Measurements from ENCODE around the gene CLBA1. TPM values are rescaled to one million over a fixed set of nuclear protein-coding genes. Genes with fewer than 3 reads are reported as not detected.

Gene CLBA1
- total RNA-seq, 1 donor from 2014 or later = 10.5 TPM

DNA sequence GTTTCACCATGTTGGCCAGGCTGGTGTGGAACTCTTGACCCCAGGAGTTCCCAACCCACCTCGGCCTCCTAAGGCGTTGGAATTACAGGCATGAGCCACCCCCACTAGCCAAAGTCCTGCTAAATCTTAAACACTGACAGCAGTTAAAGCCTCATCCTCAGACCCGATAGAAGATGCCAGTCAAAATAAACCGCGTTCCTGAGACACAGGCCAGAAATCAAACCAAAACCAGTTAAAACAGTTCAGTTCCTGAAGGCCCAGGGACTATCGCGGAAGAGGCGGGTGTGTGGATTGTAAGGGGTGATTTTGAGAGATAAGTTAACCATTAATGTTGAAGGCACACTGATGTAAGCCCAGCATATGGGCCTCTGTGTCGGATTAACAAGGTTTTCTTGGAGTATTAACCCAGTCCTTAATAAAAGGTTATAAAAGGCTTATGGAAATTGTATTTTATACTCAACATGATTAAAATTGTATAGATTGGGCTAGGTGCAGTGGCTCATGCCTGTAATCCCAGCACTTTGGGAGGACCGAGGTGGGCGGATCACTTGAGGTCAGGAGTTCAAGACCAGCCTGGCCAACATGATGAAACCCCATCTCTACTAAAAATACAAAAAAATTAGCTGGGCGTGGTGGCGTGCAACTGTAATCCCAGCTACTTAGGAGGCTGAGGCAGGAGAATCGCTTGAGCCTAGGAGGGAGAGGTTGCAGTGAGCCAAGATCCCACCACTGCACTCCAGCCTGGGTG lies 54.0 kb downstream of the CLBA1 start:
- no peaks in the 10 kb centered on the region for H3K36me3 ChIP-seq
- intact Hi-C loops (cut with DNase I) = loop anchor here (10.0 kb wide), 1 partner anchor 65 kb away; the partner anchor contains the start of gene AHNAK2
- no peaks in the 10 kb centered on the region for H3K4me1 ChIP-seq
- ATAC-seq (no peak), DNase-seq (peak; percentile 9)
- H3K27me3 ChIP-seq (ENCODE audit: low read depth) = no peaks in the 10 kb centered on the region
- TF ChIP-seq, protein P1, sequence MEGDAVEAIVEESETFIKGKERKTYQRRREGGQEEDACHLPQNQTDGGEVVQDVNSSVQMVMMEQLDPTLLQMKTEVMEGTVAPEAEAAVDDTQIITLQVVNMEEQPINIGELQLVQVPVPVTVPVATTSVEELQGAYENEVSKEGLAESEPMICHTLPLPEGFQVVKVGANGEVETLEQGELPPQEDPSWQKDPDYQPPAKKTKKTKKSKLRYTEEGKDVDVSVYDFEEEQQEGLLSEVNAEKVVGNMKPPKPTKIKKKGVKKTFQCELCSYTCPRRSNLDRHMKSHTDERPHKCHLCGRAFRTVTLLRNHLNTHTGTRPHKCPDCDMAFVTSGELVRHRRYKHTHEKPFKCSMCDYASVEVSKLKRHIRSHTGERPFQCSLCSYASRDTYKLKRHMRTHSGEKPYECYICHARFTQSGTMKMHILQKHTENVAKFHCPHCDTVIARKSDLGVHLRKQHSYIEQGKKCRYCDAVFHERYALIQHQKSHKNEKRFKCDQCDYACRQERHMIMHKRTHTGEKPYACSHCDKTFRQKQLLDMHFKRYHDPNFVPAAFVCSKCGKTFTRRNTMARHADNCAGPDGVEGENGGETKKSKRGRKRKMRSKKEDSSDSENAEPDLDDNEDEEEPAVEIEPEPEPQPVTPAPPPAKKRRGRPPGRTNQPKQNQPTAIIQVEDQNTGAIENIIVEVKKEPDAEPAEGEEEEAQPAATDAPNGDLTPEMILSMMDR (IDR thresholded peaks at IDR 0.05) = no peak
- H3K27ac ChIP-seq = no peak overlapping the region
- H3K9me3 ChIP-seq = no peaks in the 10 kb centered on the region
- H3K4me3 ChIP-seq = no peak overlapping the region

DNA sequence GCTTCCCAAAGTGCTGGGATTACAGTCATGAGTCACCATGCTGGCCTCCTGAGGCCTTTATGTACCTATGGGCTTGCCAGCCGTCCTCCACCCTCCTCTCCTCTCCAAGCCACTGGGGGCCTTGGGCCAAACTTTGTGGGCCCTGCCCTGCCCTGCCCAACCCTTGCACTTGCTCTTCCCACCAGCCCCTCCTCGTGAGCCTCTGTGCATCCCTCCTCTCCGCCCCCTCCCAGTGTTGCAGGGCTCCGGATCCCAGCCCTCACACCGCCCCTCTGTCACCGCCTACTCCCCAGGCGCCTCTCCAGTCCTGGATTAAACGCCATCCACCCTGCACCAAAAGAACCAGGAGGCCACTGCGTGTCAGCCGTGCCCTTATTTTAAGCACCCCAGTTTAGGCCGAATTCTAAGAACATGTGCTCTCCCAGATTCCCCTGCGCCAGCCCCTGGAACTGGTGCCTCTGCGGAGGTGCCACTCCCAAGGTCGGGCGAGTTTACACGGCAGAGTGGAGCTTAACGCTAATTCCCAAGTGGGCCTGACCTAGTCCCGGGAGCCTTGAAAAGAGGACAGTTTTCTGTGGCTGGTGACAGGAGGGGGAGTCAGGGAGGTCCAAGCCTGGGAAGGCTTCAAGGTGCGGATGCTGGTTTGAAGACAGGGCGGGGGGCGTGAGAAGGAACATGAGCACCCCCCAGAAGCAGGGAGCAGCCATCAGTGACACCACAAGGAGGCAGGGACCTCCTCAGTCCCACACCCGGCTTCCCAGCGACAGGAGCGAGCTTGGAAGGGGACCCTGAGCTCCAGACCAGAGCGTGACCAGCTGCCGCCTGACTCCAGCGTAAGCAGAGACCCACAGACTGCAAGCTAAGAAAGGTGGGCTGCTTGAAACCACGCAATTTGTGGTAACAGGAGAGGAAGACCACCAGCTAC lies 56.5 kb downstream of the CLBA1 start:
- DNase-seq (peak; percentile 26), ATAC-seq (no peak)
- Histone ChIP-seq H3K4me3 (no peak overlapping the region), H3K36me3 (no peaks in the 10 kb centered on the region), H3K4me1 (peaks cover 5% of the 10 kb centered on the region), H3K9me3 (no peaks in the 10 kb centered on the region), H3K27me3 (ENCODE audit: low read depth) (no peaks in the 10 kb centered on the region), H3K27ac (no peak overlapping the region)
- TF ChIP-seq, protein P1 (IDR thresholded peaks at IDR 0.05) = no peak
- intact Hi-C loops (cut with DNase I) = loop anchor here (10.0 kb wide), 1 partner anchor 67 kb away; the partner anchor contains the start of gene AHNAK2

DNA sequence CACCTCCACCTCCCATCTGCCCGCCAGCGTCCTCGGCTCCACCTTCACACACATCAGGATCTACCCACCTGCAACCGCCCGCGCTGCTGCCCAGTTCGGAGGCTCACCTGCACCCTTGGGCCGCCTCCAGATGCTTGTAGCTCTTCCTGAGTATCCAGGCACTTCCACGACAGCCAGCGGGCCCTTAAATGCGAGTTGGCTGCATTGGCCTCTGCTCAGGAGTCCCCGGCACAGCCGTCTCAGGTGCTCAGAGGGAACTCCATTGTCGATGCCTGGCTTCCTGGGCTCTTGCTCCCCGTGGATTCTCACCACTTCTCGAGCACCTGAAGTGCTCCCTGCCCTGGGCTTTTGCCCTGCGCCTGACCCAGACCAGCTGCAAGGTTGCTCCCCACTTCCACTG lies 57.2 kb downstream of the CLBA1 start:
- Histone ChIP-seq H3K4me1 (peaks cover 5% of the 10 kb centered on the region), H3K36me3 (no peaks in the 10 kb centered on the region), H3K27ac (no peak overlapping the region), H3K9me3 (no peaks in the 10 kb centered on the region), H3K4me3 (no peak overlapping the region), H3K27me3 (ENCODE audit: low read depth) (no peaks in the 10 kb centered on the region)
- DNase-seq = peak; percentile 30
- intact Hi-C loops (cut with DNase I) = loop anchor here (10.0 kb wide), 1 partner anchor 68 kb away; the partner anchor contains the start of gene AHNAK2
- no peak for ATAC-seq
- TF ChIP-seq, protein P1 (IDR thresholded peaks at IDR 0.05) = no peak

DNA sequence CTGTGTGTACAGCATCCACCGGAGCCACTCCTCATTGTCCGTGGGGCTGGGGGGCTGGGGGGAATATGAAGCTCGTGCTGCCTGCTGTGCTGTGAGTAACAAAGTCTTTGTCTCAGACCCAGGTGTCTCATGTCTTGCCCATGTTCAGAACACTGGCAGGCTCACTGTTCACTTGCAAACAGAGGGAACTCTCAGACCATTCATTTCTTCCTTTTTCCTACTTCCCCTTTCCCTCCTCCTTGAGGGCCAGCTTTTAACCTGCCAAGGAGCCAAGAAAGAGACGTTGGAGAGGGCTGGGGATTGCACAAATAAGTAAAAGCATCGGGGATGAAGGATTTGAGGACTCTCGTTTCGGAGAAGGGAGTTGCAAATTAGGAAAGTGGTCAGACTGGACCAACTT lies 58.1 kb downstream of the CLBA1 start:
- ATAC-seq (no peak), DNase-seq (peak; percentile 30)
- no peaks in the 10 kb centered on the region for H3K27me3 ChIP-seq (ENCODE audit: low read depth)
- intact Hi-C loops (cut with DNase I) = loop anchor here (10.0 kb wide), 1 partner anchor 69 kb away; the partner anchor contains the start of gene AHNAK2
- no peak overlapping the region for H3K4me3 ChIP-seq
- H3K27ac ChIP-seq = no peak overlapping the region
- peaks cover 5% of the 10 kb centered on the region for H3K4me1 ChIP-seq
- H3K36me3 ChIP-seq = no peaks in the 10 kb centered on the region
- TF ChIP-seq, protein P1 (IDR thresholded peaks at IDR 0.05) = no peak
- no peaks in the 10 kb centered on the region for H3K9me3 ChIP-seq

Other genes with a start within 250 kb of the CLBA1 start
- 66.3 TPM for gene SIVA1, start 232.6 kb upstream of the CLBA1 start, total RNA-seq
- 154 TPM for gene AKT1, start 190.0 kb upstream of the CLBA1 start, total RNA-seq
- gene ZBTB42, start 184.7 kb upstream of the CLBA1 start, total RNA-seq = 13.1 TPM
- 24.7 TPM for gene CEP170B, start 120.5 kb upstream of the CLBA1 start, total RNA-seq
- gene PLD4, start 60.9 kb upstream of the CLBA1 start, total RNA-seq = 1.2 TPM
- gene AHNAK2, start 7.4 kb upstream of the CLBA1 start, total RNA-seq = 10.8 TPM
- gene CDCA4, start 35.3 kb downstream of the CLBA1 start, total RNA-seq = 6.9 TPM
- 7.2 TPM for gene GPR132, start 79.6 kb downstream of the CLBA1 start, total RNA-seq
- 29.2 TPM for gene JAG2, start 183.0 kb downstream of the CLBA1 start, total RNA-seq
- 54.5 TPM for gene NUDT14, start 195.5 kb downstream of the CLBA1 start, total RNA-seq